ENCODE data around the gene PLCL2.

The PLCL2 gene

DNA sequence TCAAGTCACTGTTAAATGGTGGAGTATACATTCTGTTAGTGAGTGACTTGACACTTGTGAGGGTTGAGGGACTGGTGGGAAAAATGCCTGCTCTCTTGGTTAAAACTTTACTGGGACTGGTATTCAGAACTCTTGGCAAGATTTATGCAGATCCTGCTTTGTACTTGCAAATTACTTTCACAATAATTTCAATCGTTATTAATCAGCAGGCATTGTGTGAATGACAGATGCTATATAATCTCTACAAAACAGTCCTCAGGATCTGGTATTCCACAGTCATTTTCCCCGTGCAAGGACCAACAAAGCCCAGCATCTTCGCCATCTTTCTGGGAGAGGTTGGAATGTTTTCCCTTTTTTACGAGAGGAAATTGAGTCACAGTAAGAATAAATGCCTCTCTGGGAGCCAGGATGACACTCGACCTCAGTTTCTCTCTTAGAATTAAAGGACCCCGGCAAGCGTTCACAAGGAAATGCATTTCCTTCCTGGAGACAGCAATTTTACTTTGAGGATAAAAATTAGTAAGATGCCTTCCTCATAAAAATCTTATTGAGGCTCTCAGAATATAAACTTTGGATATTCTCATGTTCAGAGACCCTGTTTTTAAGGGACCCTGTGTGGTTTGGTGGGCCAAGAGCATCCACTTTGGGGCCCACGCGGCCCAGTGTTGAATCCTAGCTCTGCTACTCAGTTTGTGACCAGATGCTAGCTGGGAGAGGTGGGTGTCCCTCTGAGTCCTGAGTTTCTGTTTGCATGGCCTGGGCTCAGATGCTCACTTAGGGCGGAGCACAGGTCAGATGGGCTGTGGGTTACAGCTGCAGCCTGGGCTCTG is 45.3 kb upstream of the PLCL2 start:
- H3K9ac ChIP-seq, result peak overlapping the region; percentile 41; the same call in 1 of the 2 replicates
- no peaks in the 10 kb centered on the region for H4K20me1 ChIP-seq (ENCODE audit: insufficient read depth)
- H3K27ac ChIP-seq, result peak overlapping the region; percentile 99
- no peak overlapping the region for H2AFZ ChIP-seq (ENCODE audit: low read depth)
- TF ChIP-seq, protein P1, sequence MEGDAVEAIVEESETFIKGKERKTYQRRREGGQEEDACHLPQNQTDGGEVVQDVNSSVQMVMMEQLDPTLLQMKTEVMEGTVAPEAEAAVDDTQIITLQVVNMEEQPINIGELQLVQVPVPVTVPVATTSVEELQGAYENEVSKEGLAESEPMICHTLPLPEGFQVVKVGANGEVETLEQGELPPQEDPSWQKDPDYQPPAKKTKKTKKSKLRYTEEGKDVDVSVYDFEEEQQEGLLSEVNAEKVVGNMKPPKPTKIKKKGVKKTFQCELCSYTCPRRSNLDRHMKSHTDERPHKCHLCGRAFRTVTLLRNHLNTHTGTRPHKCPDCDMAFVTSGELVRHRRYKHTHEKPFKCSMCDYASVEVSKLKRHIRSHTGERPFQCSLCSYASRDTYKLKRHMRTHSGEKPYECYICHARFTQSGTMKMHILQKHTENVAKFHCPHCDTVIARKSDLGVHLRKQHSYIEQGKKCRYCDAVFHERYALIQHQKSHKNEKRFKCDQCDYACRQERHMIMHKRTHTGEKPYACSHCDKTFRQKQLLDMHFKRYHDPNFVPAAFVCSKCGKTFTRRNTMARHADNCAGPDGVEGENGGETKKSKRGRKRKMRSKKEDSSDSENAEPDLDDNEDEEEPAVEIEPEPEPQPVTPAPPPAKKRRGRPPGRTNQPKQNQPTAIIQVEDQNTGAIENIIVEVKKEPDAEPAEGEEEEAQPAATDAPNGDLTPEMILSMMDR (conservative IDR thresholded peaks at IDR 0.05; ENCODE audit: low read depth, low read length), result no peak
- H3K27me3 ChIP-seq (ENCODE audit: insufficient read depth, low read depth), result no peaks in the 10 kb centered on the region
- H3K36me3 ChIP-seq (ENCODE audit: insufficient read depth), result no peaks in the 10 kb centered on the region
- peak overlapping the region; percentile 99 for H3K4me2 ChIP-seq
- no peak overlapping the region for H3K4me3 ChIP-seq (IDR thresholded peaks at IDR 0.05; ENCODE audit: insufficient read depth, low read depth, low read length)
- peaks cover 93% of the 10 kb centered on the region for H3K4me1 ChIP-seq (ENCODE audit: low read depth, poor library complexity, severe bottlenecking)
- H3K79me2 ChIP-seq (ENCODE audit: insufficient read depth, low read depth), result no peaks in the 10 kb centered on the region

DNA sequence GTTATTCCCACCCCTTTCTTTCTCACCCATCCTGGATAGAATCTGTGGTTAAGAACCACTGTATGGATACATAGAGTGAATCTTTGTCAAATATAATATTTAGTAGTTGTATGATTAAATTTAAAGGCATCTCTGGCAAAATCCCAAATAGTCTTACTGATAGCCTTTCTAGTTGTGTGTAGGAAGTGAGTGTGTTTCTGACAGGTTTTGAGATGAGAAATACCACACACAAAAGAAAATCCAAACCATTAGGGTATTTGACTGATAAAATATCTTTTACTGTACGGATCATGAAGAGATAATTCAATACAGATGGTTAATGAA is 44.7 kb upstream of the PLCL2 start:
- H3K36me3 ChIP-seq (ENCODE audit: insufficient read depth), result no peaks in the 10 kb centered on the region
- peaks cover 94% of the 10 kb centered on the region for H3K4me1 ChIP-seq (ENCODE audit: low read depth, poor library complexity, severe bottlenecking)
- no peaks in the 10 kb centered on the region for H3K79me2 ChIP-seq (ENCODE audit: insufficient read depth, low read depth)
- no peak overlapping the region for H3K4me3 ChIP-seq (IDR thresholded peaks at IDR 0.05; ENCODE audit: insufficient read depth, low read depth, low read length)
- H2AFZ ChIP-seq (ENCODE audit: low read depth), result no peak overlapping the region
- peak overlapping the region; percentile 99 for H3K4me2 ChIP-seq
- H3K27ac ChIP-seq, result peak overlapping the region; percentile 99
- H4K20me1 ChIP-seq (ENCODE audit: insufficient read depth), result no peaks in the 10 kb centered on the region
- no peak overlapping the region for H3K9ac ChIP-seq
- H3K27me3 ChIP-seq (ENCODE audit: insufficient read depth, low read depth), result no peaks in the 10 kb centered on the region
- TF ChIP-seq, protein P1 (conservative IDR thresholded peaks at IDR 0.05; ENCODE audit: low read depth, low read length), result no peak

DNA sequence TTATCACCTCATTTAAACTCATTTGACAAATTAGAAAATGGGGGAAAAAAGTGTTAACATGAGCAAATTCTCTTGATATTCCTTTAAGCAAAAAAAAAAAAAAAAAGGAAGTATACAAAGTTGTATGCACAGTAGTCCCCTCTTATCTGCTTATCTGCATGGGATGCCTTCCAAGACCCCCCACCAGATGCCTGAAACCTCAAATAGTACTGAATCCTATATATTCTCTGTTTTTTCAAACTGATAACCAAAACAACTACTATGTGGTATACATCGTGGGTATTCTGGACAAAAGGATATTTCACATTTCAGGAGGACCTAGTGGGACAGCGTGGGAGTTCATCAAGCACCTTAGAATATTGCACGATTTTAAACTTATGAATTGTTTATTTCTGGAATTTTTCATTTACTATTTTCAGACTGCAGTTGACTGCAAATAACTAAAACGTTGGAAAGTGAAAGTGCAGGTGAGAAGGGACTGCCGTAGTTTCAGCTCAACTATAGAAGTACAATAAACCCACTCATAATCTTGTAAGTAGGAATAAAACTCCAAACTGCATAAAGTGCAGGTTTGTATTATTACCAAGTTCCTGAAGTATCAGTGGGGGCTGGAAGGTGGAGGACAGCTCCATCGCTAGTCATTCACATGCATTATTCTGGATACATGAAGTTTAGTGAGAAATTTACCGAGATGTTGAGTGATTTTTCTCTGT is 43.6 kb upstream of the PLCL2 start:
- no peaks in the 10 kb centered on the region for H3K27me3 ChIP-seq (ENCODE audit: insufficient read depth, low read depth)
- peak overlapping the region; percentile 79; the same call in 1 of the 2 replicates for H3K9ac ChIP-seq
- H2AFZ ChIP-seq (ENCODE audit: low read depth), result peak overlapping the region; percentile 9; the same call in 1 of the 2 replicates
- no peak overlapping the region for H3K4me3 ChIP-seq (IDR thresholded peaks at IDR 0.05; ENCODE audit: insufficient read depth, low read depth, low read length)
- peak overlapping the region; percentile 99 for H3K27ac ChIP-seq
- no peaks in the 10 kb centered on the region for H3K79me2 ChIP-seq (ENCODE audit: insufficient read depth, low read depth)
- H4K20me1 ChIP-seq (ENCODE audit: insufficient read depth), result no peaks in the 10 kb centered on the region
- no peaks in the 10 kb centered on the region for H3K36me3 ChIP-seq (ENCODE audit: insufficient read depth)
- TF ChIP-seq, protein P1 (conservative IDR thresholded peaks at IDR 0.05; ENCODE audit: low read depth, low read length), result no peak
- peak overlapping the region; percentile 99 for H3K4me2 ChIP-seq
- H3K4me1 ChIP-seq (ENCODE audit: low read depth, poor library complexity, severe bottlenecking), result peaks cover 90% of the 10 kb centered on the region

DNA sequence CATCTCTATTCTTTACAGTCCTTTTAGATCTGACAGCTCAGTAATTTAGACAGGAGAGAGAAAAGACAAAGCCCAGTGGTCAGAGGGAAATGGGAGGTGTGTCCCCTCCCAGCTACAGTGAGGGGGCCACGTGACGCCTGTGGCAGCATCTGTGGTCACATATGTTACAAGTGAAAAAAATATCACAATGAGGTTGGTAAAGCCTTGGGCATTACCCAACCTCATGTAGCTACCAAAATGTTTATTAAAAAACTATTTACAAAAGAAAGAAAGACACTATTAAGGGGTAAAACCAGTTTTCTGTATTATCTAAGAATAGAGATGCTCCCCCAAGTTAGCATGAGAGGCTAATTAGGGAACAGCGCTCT is 42.9 kb upstream of the PLCL2 start:
- no peaks in the 10 kb centered on the region for H3K36me3 ChIP-seq (ENCODE audit: insufficient read depth)
- H3K27me3 ChIP-seq (ENCODE audit: insufficient read depth, low read depth), result no peaks in the 10 kb centered on the region
- no peaks in the 10 kb centered on the region for H4K20me1 ChIP-seq (ENCODE audit: insufficient read depth)
- peak overlapping the region; percentile 75; the same call in 1 of the 2 replicates for H2AFZ ChIP-seq (ENCODE audit: low read depth)
- no peaks in the 10 kb centered on the region for H3K79me2 ChIP-seq (ENCODE audit: insufficient read depth, low read depth)
- peak overlapping the region; percentile 99 for H3K27ac ChIP-seq
- peak overlapping the region; percentile 99 for H3K4me2 ChIP-seq
- TF ChIP-seq, protein P1 (conservative IDR thresholded peaks at IDR 0.05; ENCODE audit: low read depth, low read length), result no peak
- peak overlapping the region; percentile 79 for H3K9ac ChIP-seq
- peaks cover 83% of the 10 kb centered on the region for H3K4me1 ChIP-seq (ENCODE audit: low read depth, poor library complexity, severe bottlenecking)
- no peak overlapping the region for H3K4me3 ChIP-seq (IDR thresholded peaks at IDR 0.05; ENCODE audit: insufficient read depth, low read depth, low read length)
